Fibroblast of pulmonary artery (primary cell): Measurements from ENCODE around the gene LPIN3.

Experiments used
- DNase-seq: peaks from one replicate; pipeline ENCODE4 v3.0.0-alpha.2; 2010; ENCODE audit warnings: low read depth
- H3K4me3 ChIP-seq: replicated peaks from 2 replicates; pipeline ENCODE4 v1.5.1; 2011; ENCODE audit warnings: low read depth, mild to moderate bottlenecking, control low read depth, low read length, moderate library complexity
- CTCF ChIP-seq: IDR thresholded peaks from 2 replicates; pipeline ENCODE4 v1.5.1; 2011; ENCODE audit warnings: mild to moderate bottlenecking, control low read depth, low read length, inconsistent platforms; ENCODE audit errors: missing control alignments

LPIN3 gene

GRCh38 chr20:41314386-41314785 is 26.2 kb upstream of the LPIN3 start:
- TF ChIP-seq CTCF = no peak
- H3K4me3 ChIP-seq = no peak overlapping the region
- DNase-seq = no peak

GRCh38 chr20:41316051-41316450 is 24.6 kb upstream of the LPIN3 start:
- no peak for TF ChIP-seq CTCF
- H3K4me3 ChIP-seq = peak overlapping the region; percentile 89
- no peak for DNase-seq

GRCh38 chr20:41316602-41317545 is 23.7 kb upstream of the LPIN3 start:
- H3K4me3 ChIP-seq = peak overlapping the region; percentile 89
- DNase-seq = peak; percentile 84
- TF ChIP-seq CTCF = no peak

GRCh38 chr20:41317546-41318270 is 22.9 kb upstream of the LPIN3 start, which contains the start of gene ZHX3:
Gene ZHX3, minus strand, starts transcription at chr20:41317731. Its CDS starts 112,815 bp downstream, at chr20:41204916.
- TF ChIP-seq CTCF = no peak
- H3K4me3 ChIP-seq = peak within 1 kb of the TSS; percentile 89

GRCh38 chr20:41318271-41318649 is 22.4 kb upstream of the LPIN3 start:
- no peak for DNase-seq
- H3K4me3 ChIP-seq = peak overlapping the region; percentile 51
- no peak for TF ChIP-seq CTCF

More at GRCh38 chr20:41317546-41318270, 22.9 kb upstream of the LPIN3 start, which contains the start of gene ZHX3:
- peak; percentile 97 for DNase-seq

GRCh38 chr20:41320441-41320840 is 20.2 kb upstream of the LPIN3 start:
- TF ChIP-seq CTCF = no peak
- H3K4me3 ChIP-seq = no peak overlapping the region
- DNase-seq = no peak
